ENCODE data around the gene CLDN4. TPM values are rescaled to one million over a fixed set of nuclear protein-coding genes. Genes with fewer than 3 reads are reported as not detected.
A peak's percentile ranks its signal among the peaks of the same experiment; 100 is the strongest.

The CLDN4 gene
- total RNA-seq, 1 experiment from 2014 or later: 234 TPM

DNA sequence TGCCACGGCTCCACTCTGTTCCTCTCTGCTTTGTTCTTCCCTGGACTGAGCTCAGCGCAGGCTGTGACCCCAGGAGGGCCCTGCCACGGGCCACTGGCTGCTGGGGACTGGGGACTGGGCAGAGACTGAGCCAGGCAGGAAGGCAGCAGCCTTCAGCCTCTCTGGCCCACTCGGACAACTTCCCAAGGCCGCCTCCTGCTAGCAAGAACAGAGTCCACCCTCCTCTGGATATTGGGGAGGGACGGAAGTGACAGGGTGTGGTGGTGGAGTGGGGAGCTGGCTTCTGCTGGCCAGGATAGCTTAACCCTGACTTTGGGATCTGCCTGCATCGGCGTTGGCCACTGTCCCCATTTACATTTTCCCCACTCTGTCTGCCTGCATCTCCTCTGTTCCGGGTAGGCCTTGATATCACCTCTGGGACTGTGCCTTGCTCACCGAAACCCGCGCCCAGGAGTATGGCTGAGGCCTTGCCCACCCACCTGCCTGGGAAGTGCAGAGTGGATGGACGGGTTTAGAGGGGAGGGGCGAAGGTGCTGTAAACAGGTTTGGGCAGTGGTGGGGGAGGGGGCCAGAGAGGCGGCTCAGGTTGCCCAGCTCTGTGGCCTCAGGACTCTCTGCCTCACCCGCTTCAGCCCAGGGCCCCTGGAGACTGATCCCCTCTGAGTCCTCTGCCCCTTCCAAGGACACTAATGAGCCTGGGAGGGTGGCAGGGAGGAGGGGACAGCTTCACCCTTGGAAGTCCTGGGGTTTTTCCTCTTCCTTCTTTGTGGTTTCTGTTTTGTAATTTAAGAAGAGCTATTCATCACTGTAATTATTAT, 1.2 kb downstream of the CLDN4 start:
- H2AFZ ChIP-seq (ENCODE audit: low read depth, low read length, poor library complexity, severe bottlenecking): no peak overlapping the region

More for the DNA sequence above, 1.2 kb downstream of the CLDN4 start:
- Histone ChIP-seq H3K27ac (ENCODE audit: low read depth, low read length) (peak overlapping the region; percentile 96), H4K20me1 (ENCODE audit: insufficient read depth) (no peaks in the 10 kb centered on the region), H3K9ac (ENCODE audit: low read length) (peak overlapping the region; percentile 99), H3K4me1 (ENCODE audit: control insufficient read depth in 1 of 2, insufficient read depth in 2 of 2, low read length in 2 of 2) (peaks cover 54 to 78% of the 10 kb centered on the region in 2 experiments), H3K79me2 (ENCODE audit: insufficient read depth, low read length) (peaks cover 23% of the 10 kb centered on the region), H3K4me3 (replicated peaks in 1 of 2; ENCODE audit: low read depth in 1 of 2, low read length in 2 of 2) (peak overlapping the region; percentile 93 to 96), H3K27me3 (ENCODE audit: insufficient read depth, low read length) (no peaks in the 10 kb centered on the region), H3K9me3 (ENCODE audit: control insufficient read depth in 1 of 2, insufficient read depth in 1 of 2, low read depth in 1 of 2, low read length in 2 of 2) (no peaks in the 10 kb centered on the region), H3K36me3 (ENCODE audit: control insufficient read depth in 1 of 2, insufficient read depth in 2 of 2, low read length in 2 of 2) (0 out of 4 replicates have a peak, but pooled peaks cover 0 to 7% of the 10 kb centered on the region in 2 experiments), H3K4me2 (ENCODE audit: low read length) (peak overlapping the region; percentile 99), H3K9me2 (ENCODE audit: insufficient read depth) (no peaks in the 10 kb centered on the region)
- BruUV-seq (replicated peaks): TSS peak; percentile 43
- DNase-seq (ENCODE audit: low read depth, low spot score) (peak; percentile 77), ATAC-seq (peak; percentile 55)
- ChIA-PET CTCF (interaction anchor here (1.0 to 1.9 kb wide), 6 partner anchors 21 to 147 kb away, joined by 3 to 8 read pairs (median 4); no protein-coding TSS in a partner anchor), RAD21 (ENCODE audit: low non-redundant PET in 1 of 2, low total read pairs in 2 of 2, uncharacterized antibody in 2 of 2, unreplicated experiment in 2 of 2) (interaction anchor here (1.4 to 1.6 kb wide), 2 partner anchors 10 to 18 kb away, joined by 3 to 6 read pairs; no protein-coding TSS in a partner anchor), POLR2A (interaction anchor here (0.8 to 5.4 kb wide), 15 partner anchors 9 to 208 kb away, joined by 3 to 87 read pairs (median 11); partner anchors contain the start of genes ABHD11, CLDN3, METTL27 and MLXIPL)
- intact Hi-C loops (cut with micrococcal nuclease): loop anchor here (1.0 to 2.0 kb wide), 2 partner anchors 19 to 91 kb away; no protein-coding TSS in a partner anchor
- TF ChIP-seq, protein P1, sequence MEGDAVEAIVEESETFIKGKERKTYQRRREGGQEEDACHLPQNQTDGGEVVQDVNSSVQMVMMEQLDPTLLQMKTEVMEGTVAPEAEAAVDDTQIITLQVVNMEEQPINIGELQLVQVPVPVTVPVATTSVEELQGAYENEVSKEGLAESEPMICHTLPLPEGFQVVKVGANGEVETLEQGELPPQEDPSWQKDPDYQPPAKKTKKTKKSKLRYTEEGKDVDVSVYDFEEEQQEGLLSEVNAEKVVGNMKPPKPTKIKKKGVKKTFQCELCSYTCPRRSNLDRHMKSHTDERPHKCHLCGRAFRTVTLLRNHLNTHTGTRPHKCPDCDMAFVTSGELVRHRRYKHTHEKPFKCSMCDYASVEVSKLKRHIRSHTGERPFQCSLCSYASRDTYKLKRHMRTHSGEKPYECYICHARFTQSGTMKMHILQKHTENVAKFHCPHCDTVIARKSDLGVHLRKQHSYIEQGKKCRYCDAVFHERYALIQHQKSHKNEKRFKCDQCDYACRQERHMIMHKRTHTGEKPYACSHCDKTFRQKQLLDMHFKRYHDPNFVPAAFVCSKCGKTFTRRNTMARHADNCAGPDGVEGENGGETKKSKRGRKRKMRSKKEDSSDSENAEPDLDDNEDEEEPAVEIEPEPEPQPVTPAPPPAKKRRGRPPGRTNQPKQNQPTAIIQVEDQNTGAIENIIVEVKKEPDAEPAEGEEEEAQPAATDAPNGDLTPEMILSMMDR (IDR thresholded peaks at IDR 0.05 in 2 of 3, conservative IDR thresholded peaks at IDR 0.05 in 1 of 3; ENCODE audit: borderline replicate concordance in 1 of 3, insufficient read depth in 1 of 3, low read depth in 2 of 3, low read length in 2 of 3): no peak
- TF ChIP-seq ZFX (IDR thresholded peaks at IDR 0.05) (peak; percentile 31; the same call in 1 of the 2 replicates), RAD21 (IDR thresholded peaks at IDR 0.05; ENCODE audit: low read depth) (no peak), SP1 (IDR thresholded peaks at IDR 0.05; ENCODE audit: low read depth) (no peak), POLR2AphosphoS5 (IDR thresholded peaks at IDR 0.05; ENCODE audit: low read depth, low read length) (peak; percentile 86), FOSL1 (IDR thresholded peaks at IDR 0.05; ENCODE audit: low read depth) (no peak)
- TF ChIP-seq, protein P2, sequence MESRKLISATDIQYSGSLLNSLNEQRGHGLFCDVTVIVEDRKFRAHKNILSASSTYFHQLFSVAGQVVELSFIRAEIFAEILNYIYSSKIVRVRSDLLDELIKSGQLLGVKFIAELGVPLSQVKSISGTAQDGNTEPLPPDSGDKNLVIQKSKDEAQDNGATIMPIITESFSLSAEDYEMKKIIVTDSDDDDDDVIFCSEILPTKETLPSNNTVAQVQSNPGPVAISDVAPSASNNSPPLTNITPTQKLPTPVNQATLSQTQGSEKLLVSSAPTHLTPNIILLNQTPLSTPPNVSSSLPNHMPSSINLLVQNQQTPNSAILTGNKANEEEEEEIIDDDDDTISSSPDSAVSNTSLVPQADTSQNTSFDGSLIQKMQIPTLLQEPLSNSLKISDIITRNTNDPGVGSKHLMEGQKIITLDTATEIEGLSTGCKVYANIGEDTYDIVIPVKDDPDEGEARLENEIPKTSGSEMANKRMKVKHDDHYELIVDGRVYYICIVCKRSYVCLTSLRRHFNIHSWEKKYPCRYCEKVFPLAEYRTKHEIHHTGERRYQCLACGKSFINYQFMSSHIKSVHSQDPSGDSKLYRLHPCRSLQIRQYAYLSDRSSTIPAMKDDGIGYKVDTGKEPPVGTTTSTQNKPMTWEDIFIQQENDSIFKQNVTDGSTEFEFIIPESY (IDR thresholded peaks at IDR 0.05; ENCODE audit: extremely low read depth, insufficient replicate concordance, low read length): no peak

All from HCT116 (cell line).